ENCODE measurements around the gene PWWP2B. TPM values are rescaled to one million over a fixed set of nuclear protein-coding genes. Genes with fewer than 3 reads are reported as not detected.
A peak's percentile ranks its signal among the peaks of the same experiment; 100 is the strongest.

The PWWP2B gene
- total RNA-seq, 1 donor from 2014 or later: 27.1 TPM

DNA sequence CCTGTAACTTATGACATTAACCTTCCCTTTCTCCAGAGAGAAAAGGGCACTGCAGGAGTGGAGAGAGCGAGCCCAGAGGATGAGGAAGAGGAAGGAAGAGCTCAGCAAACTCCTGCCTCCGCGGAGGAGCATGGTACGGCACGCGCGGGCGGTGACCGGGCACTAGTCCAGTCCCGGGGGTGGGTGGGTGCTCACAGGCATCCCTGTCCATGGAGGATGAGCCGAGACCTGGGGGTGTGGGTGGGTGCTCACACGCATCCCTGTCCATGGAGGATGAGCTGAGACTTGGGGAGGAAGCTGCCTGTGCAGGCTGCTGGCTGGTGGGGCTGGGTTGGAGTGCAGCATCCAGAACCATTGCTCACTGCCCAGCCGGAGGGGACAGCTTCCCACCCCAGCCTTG, 41.2 kb upstream of the PWWP2B start:
- H3K27me3 ChIP-seq (ENCODE audit: control insufficient read depth, insufficient read depth, low read length): no peaks in the 10 kb centered on the region
- H3K4me3 ChIP-seq (ENCODE audit: low read depth, low read length): no peak overlapping the region
- no peak for DNase-seq (ENCODE audit: low read depth)
- TF ChIP-seq, protein P1, sequence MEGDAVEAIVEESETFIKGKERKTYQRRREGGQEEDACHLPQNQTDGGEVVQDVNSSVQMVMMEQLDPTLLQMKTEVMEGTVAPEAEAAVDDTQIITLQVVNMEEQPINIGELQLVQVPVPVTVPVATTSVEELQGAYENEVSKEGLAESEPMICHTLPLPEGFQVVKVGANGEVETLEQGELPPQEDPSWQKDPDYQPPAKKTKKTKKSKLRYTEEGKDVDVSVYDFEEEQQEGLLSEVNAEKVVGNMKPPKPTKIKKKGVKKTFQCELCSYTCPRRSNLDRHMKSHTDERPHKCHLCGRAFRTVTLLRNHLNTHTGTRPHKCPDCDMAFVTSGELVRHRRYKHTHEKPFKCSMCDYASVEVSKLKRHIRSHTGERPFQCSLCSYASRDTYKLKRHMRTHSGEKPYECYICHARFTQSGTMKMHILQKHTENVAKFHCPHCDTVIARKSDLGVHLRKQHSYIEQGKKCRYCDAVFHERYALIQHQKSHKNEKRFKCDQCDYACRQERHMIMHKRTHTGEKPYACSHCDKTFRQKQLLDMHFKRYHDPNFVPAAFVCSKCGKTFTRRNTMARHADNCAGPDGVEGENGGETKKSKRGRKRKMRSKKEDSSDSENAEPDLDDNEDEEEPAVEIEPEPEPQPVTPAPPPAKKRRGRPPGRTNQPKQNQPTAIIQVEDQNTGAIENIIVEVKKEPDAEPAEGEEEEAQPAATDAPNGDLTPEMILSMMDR (IDR thresholded peaks at IDR 0.05; ENCODE audit: insufficient read depth, low read length, poor library complexity, severe bottlenecking): no peak
- no peaks in the 10 kb centered on the region for H3K36me3 ChIP-seq (ENCODE audit: control insufficient read depth, insufficient read depth, low read length)

DNA sequence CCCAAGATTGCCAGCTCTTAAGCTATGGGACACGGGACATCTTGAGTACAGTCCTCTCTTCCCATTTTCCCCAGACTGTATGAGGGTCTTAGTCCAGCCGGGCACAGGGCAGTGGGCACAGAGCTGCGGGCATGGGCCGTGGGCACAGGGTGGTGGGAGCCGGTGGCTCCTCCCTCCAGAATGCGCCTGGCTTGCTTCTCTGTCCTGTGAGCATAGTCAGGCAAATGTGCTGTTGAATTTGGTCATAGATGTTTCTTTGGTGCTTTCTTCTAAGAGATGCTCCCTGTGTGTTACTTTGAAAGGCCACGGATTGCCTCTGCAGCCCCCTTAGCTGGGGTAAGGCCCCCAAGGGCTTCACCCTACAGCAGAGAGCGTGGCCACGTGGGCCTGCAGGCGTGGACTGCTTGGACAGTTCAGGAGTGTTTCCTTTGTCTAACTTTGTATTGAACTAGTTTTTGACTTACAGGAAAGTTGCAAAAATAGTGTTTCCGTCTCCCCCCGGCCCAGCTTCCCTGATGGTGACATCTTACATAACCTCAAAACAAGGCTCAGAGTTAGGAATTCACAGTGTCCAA, 40.3 kb upstream of the PWWP2B start:
- TF ChIP-seq, protein P1 (IDR thresholded peaks at IDR 0.05; ENCODE audit: insufficient read depth, low read length, poor library complexity, severe bottlenecking): no peak
- no peaks in the 10 kb centered on the region for H3K27me3 ChIP-seq (ENCODE audit: control insufficient read depth, insufficient read depth, low read length)
- H3K36me3 ChIP-seq (ENCODE audit: control insufficient read depth, insufficient read depth, low read length): no peaks in the 10 kb centered on the region
- DNase-seq (ENCODE audit: low read depth): no peak
- H3K4me3 ChIP-seq (ENCODE audit: low read depth, low read length): no peak overlapping the region

DNA sequence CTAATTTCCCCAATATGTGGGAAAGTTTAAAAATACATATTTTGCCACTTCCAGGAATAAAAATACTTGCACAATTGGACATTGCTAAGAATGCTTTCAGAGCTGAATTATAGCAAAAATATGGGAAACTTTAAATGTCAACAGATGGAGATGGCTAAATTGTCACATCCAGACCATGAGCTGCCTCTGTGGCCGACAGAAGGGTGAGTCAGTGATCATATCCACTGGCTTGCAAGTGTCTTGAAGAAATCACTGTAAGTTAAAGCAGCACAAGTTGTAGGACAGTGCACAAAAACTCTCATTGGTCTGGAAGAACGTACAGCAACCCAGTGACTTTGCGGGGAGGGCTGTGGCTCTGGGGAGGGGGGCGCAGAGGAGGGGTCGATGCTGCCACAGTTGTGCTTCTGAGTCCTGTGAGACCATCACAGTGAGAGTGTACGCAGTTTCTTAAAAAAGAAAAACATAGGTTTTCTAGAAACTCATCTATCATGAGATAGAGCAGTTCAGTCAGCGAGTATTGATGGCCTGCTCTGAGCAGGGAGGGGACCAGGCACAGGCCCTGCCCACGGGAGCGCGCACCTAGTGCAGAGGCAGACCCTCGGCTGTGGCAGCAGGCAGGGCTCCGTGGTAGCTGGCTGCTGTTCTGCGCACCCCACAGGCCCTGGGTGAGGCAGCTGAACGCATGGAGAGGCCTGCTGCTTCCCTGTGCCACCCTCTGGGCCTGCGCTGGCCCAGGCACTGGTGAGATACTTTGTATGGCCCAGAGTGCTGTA, 39.5 kb upstream of the PWWP2B start:
- TF ChIP-seq, protein P1 (IDR thresholded peaks at IDR 0.05; ENCODE audit: insufficient read depth, low read length, poor library complexity, severe bottlenecking): no peak
- Histone ChIP-seq H3K4me3 (ENCODE audit: low read depth, low read length) (no peak overlapping the region), H3K27me3 (ENCODE audit: control insufficient read depth, insufficient read depth, low read length) (no peaks in the 10 kb centered on the region), H3K36me3 (ENCODE audit: control insufficient read depth, insufficient read depth, low read length) (no peaks in the 10 kb centered on the region)
- DNase-seq (ENCODE audit: low read depth): no peak

DNA sequence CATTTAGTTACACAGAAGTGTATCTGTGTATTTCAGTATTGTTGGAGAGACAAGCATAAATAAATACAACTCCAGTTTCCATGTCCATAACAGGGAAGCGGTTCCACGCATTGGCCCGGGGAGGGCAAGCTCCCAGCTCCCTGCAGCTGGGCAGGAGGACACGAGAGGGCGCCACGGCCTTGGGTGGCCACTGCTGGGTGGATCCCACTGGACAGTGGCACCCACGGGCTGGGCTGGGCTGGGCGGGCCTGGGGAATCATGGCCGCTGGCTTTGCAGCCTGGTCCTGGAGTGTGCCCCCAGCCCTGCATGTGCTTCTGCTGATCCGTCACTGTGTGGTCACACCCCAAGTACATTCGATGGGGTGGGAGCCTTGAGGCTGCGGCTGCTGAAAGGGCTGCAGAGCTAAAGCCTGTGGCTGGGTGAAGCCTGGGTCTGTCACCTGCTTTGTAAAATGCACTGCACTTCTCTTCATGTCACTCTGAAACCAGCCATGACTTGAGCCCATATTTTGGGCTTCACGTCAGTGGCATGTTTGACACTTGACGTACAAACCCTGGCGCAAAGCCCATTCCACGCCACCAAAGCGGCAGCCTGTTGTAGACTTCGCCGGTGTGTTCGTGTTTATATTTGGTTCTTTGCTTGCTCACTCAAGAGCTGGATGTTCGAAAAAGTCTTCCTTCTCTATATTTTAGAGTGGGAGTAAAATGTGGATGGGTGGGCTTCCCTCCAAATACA, 37.5 kb upstream of the PWWP2B start:
- TF ChIP-seq, protein P1 (IDR thresholded peaks at IDR 0.05; ENCODE audit: insufficient read depth, low read length, poor library complexity, severe bottlenecking): no peak
- H3K27me3 ChIP-seq (ENCODE audit: control insufficient read depth, insufficient read depth, low read length): no peaks in the 10 kb centered on the region
- no peak for DNase-seq (ENCODE audit: low read depth)
- no peak overlapping the region for H3K4me3 ChIP-seq (ENCODE audit: low read depth, low read length)
- no peaks in the 10 kb centered on the region for H3K36me3 ChIP-seq (ENCODE audit: control insufficient read depth, insufficient read depth, low read length)

DNA sequence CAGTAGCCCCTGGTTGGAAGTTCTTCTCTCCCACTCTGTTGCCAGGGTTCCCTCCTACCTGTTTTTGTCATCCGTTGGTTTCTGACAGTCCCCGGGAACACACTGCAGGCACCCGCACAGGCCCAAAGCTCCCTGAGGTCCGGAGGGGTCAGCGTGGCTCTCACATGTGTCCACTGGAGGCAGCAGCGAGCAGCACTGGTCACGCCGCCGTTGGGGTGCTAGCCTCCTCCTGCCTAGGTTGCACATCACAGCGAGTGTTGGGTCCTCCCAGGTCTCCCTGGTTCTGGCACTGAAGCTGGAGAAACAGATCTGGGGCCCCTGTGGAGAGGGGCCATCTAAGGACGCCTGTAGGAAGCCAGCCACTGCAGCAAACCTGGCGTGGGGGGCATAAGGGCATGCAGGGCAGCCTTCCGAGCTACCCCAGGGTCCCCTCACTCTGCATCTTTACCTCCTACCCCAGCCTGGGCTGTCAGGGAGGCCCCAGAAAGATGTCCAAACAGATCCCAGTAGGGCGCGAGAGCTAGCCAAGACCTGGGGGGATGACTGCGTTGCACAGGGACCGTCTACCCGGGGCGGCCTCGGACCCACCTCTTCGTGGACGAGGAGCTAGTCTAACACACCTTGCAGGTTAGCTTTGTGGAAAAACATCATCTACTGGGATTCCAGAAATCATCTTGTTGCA, 36.1 kb upstream of the PWWP2B start:
- no peak for DNase-seq (ENCODE audit: low read depth)
- no peak overlapping the region for H3K4me3 ChIP-seq (ENCODE audit: low read depth, low read length)
- no peaks in the 10 kb centered on the region for H3K36me3 ChIP-seq (ENCODE audit: control insufficient read depth, insufficient read depth, low read length)
- no peaks in the 10 kb centered on the region for H3K27me3 ChIP-seq (ENCODE audit: control insufficient read depth, insufficient read depth, low read length)
- TF ChIP-seq, protein P1 (IDR thresholded peaks at IDR 0.05; ENCODE audit: insufficient read depth, low read length, poor library complexity, severe bottlenecking): peak; percentile 65

All from kidney epithelial cell (primary cell).